HG03064 (cell line): ENCODE results near the gene AKAP6.

Source experiments
- ATAC-seq: cut with Tn5 transposase; IDR thresholded peaks from one replicate; pipeline ENCODE4 v1.9.1; 2021; ENCODE audit warnings: low read depth; ENCODE audit not compliant: unreplicated experiment

Gene AKAP6

DNA sequence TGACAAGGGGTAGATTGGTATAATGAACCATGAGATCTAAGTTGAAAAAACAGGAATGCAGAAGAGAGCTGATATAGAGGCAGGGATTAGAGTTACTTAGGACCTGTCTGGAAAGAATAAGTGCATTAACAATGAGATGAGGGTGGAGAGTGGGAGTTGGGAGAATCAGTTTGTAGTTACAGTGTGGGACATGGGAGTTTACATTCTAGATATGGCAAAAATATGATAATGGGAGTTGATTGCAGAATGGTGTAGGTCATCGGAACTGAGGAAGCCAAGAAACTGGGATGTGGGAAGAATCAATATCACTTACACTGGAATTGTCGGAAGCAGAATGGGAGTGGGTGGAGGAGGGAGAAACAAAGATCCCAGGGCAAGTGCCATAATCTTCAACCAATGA is 308.5 kb downstream of the AKAP6 start:
- ATAC-seq, result no peak

DNA sequence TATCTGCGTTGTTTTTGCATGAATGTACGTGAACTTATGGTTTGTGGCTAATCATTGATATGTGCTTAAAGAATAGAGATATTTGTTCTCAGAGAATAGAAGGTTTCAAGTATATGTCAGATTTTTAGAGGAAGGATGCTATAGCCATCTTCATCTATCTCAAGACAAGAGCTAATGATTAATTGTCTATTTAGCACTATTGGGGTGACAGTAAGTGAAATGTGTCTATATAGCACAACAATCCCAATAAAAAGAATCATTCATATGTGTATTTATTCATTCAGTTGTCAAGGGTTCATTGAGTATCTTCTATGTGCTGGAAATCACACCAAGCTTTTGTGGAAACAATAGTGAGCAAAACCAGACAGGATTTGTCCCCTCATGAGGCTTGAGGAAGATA is 310.1 kb downstream of the AKAP6 start:
- no peak for ATAC-seq

GRCh38 chr14:32645551-32645950 is 316.5 kb downstream of the AKAP6 start:
- ATAC-seq, result no peak

- ATAC-seq, result no peak
Measured at GRCh38 chr14:32648434-32648833, 319.3 kb downstream of the AKAP6 start.

GRCh38 chr14:32650030-32650429 is 320.9 kb downstream of the AKAP6 start:
- no peak for ATAC-seq

DNA sequence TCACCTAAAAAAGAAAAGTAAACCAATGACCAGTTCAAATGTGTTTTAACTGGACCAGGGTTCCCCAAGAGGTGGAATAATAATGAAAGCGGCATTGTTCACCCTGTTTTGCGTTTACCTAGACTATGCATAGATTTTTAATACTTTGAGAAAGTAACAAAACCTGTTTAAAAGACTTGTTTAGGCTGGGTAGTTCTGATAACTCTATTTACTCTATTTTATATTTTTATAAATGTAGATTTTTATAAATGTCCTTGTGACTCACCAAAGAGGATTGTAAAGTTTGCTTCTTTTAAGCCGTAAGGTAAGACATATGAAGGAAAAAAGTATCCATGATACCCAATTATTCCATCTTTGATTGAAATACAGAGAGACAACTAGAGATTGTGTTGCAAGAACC is 321.6 kb downstream of the AKAP6 start:
- ATAC-seq, result no peak

- no peak for ATAC-seq
Measured at GRCh38 chr14:32654106-32654505, 325.0 kb downstream of the AKAP6 start.

DNA sequence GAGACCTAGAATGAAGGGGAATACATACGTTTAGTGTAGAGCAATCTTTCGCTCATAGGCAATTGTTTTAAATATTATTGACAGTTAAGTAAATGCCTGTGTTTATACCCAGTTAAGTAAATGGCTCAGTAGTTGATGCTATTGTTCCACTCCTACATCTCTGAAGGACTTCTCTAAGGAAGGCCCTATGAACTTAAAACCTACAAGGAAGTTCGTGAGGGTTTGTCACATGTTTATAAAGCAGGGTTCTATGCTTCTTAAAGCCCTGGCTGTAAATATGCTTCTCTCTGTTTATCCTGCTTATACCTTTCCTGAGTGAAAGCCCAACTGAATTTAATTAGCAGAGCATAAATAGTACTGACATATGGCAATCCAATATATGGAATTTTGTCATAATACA is 327.5 kb downstream of the AKAP6 start:
- ATAC-seq, result no peak

DNA sequence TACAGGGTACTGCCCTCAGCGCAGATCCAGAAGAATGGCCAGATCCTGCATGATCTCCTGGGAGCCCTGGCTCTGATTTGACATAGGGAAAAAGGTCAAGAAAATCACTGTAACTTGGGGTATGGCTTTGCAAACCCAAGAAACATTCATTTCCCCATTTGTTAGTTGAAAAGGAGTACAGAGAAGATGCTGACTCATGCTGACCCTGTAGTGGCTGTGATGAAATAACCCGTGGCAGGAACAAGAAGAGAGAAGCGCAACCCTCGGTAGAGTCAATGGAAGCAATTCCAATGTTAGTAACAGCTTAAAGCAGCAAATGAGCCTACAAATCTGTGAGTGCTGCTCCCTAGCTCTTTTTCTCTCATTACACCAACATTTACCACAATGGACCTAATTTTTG is 328.0 kb downstream of the AKAP6 start:
- no peak for ATAC-seq

- ATAC-seq, result no peak
Measured at GRCh38 chr14:32661216-32661615, 332.1 kb downstream of the AKAP6 start.

DNA sequence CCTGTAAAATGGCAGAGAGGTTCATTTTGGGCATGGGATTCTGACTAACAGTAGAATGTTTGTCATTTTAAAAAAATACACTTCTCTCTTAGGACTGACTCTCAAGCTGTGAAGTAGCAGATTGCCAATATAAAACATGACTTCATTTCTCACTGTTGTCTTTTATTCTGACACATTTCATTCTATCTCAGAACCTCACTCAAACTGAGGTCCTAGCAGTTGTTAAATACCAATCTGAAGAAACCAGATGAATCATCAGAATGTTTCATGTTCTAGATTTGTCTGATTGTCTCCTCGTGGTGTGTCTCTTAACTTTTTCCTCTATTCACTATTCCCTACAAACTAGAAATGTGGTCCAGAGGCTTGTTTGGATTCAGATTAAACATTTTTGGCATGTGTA is 333.1 kb downstream of the AKAP6 start:
- ATAC-seq, result no peak

DNA sequence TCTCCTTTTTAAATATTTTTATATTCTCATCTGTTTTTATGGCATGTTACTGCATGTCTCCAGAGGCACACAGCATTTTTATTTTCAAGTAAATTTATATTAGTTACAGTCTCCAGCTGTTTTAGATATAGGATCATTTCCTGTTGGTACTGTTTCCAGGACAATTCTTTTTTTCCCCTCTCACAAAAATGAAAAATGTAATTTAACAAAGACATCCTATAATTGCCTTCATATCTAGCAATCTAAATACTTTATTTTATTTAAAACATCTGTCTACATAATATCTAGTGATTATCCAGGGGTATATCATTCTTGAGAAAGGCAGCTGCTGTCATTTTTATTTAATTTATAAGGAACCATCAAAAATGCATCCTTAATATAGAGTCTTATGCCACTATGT is 337.2 kb downstream of the AKAP6 start:
- no peak for ATAC-seq

DNA sequence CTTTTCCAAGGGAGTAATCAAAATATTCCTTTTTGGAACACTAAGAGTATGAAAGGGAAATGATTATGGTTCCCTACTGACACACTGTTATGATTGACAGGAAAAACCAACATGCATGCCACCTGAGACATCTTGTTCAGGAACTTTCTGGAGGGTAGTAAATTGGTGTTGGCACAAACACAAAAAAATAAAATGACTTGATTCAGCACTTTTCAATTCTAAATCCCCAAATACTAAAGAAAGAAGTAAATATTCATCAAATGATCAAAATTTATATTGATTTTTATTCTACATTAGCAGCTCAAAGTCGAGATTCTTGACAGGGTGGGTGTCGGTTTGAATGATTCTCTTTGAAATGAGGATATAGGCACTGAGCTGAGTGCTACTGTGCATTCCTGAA is 338.2 kb downstream of the AKAP6 start:
- no peak for ATAC-seq

DNA sequence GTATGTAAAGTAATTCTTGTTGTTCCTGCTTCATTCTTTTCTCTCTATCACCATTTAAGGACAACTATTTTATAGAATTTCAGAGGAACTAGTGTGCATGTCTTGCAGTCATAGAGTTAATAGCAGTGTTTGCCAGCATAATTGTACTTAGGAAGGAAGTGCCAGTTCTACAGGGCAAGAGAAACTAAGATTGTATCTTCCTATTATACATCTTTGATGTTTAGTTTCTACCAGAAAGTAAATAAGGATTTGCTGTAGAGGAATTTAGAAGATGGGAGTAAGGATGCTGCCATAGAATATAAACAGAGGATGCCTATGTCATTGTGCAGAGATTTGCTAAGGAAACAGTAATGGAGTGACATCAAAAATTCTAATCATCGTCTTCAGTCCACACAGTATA is 338.7 kb downstream of the AKAP6 start:
- ATAC-seq, result no peak

- no peak for ATAC-seq
Measured at GRCh38 chr14:32669391-32669790, 340.3 kb downstream of the AKAP6 start.

- ATAC-seq, result no peak
Measured at GRCh38 chr14:32675433-32675832, 346.3 kb downstream of the AKAP6 start.

- no peak for ATAC-seq
Measured at GRCh38 chr14:32677129-32677780, 348.2 kb downstream of the AKAP6 start.

GRCh38 chr14:32678088-32678487 is 349.0 kb downstream of the AKAP6 start:
- no peak for ATAC-seq

- no peak for ATAC-seq
Measured at GRCh38 chr14:32679927-32680612, 351.0 kb downstream of the AKAP6 start.

DNA sequence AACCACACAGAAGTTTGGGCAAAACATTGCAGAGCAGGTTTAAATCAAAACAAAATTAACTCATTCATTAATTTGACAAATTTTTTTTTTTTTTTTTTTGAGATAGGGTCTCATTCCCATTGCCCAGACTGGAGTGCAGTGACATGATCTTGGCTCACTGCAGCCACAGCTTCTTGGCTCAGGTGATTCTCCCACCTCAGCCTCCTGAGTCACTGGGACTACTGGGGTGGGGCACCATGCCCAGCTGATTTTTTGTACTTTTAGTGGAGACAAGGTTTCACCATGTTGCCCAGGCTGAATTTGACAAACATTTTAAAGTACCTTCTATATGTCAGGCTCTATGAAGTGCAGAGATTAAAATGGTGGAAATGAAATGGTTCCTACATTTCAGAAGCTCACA is 352.5 kb downstream of the AKAP6 start:
- ATAC-seq, result no peak

DNA sequence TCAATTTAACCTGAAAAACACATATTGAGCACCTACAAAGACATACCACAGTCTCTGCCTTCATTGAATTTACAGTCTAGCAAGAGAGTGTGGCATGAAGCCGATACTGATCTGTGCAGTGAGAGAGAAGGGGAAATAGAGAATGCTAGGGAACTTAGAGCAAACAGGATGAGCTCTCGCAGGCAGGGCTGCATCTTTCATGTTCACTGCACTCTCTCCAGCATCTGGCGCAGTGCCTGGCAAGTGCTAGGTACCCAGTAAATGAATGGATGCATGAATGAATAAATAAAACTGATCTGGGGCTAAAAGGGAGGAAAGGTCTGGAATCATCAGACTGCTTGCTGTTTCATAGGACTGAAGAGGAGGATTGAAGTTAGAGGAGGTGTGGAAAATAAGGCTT is 353.1 kb downstream of the AKAP6 start:
- no peak for ATAC-seq

GRCh38 chr14:32683679-32684078 is 354.6 kb downstream of the AKAP6 start:
- no peak for ATAC-seq

- ATAC-seq, result no peak
Measured at GRCh38 chr14:32688941-32689340, 359.8 kb downstream of the AKAP6 start.
